GM18868 (cell line): ENCODE measurements around the gene MAP3K5.
"Not testable (repeated sequence)": the region's sequence is repeated elsewhere in the genome, so short reads cannot be mapped to it uniquely, and the experiment has no call there.

Source experiments
- ATAC-seq: cut with Tn5 transposase; IDR thresholded peaks from one replicate; pipeline ENCODE4 v1.9.1; 2021; ENCODE audit warnings: mild to moderate bottlenecking, moderate library complexity; ENCODE audit not compliant: unreplicated experiment

The MAP3K5 gene

DNA sequence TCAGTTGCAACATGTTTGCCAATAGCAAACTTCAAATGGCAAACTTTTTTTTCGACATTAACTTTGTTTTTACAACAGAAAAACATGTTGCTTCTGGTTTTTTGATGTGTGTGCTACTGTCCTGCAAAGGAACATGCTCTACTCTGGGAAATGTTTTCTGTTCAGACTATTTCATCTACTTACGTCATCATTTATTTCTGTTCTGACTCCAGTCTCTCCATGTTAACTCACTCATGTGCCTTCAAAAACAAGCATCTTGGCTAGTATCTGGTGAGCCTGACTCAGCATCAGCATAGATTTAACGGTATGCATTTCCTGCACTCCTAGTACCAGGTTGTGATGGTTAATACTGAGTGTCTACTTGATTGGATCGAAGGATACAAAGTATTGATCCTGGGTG lies 206.0 kb downstream of the MAP3K5 start:
- no peak for ATAC-seq

DNA sequence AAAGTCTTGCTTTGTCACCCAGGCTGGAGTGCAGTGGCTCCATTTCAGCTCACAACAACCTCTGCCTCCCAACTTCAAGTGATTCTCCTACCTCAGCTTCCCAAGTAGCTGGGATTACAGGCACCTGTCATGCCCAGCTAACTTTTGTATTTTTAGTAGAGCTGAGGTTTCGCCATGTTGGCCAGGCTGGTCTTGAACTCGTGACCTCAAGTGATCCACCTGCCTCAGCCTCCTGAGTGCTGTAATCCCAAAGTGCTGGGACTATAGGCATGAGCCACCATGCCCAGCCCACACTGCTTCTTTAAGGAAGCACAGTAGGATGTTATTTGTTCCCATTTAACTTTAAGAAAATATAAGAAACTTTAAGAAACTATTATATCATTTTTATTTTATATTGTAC lies 206.8 kb downstream of the MAP3K5 start:
- ATAC-seq, result not testable (repeated sequence)

DNA sequence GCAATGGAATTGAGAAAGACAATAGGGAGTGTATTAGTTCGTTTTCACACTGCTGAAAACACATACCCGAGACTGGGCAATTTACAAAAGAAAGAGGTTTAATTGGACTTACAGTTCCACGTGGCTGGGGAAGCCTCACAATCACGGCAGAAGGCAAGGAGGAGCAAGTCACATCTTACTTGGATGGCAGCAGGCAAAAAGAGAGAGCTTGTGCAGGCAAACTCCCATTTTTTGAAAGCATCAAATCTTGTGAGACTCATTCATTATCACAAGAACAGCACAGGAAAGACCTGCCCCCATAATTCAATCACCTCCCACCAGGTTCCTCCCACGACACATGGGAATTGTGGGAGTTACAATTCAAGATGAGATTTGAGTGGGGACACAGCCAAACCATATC lies 208.0 kb downstream of the MAP3K5 start:
- ATAC-seq, result not testable (repeated sequence)

DNA sequence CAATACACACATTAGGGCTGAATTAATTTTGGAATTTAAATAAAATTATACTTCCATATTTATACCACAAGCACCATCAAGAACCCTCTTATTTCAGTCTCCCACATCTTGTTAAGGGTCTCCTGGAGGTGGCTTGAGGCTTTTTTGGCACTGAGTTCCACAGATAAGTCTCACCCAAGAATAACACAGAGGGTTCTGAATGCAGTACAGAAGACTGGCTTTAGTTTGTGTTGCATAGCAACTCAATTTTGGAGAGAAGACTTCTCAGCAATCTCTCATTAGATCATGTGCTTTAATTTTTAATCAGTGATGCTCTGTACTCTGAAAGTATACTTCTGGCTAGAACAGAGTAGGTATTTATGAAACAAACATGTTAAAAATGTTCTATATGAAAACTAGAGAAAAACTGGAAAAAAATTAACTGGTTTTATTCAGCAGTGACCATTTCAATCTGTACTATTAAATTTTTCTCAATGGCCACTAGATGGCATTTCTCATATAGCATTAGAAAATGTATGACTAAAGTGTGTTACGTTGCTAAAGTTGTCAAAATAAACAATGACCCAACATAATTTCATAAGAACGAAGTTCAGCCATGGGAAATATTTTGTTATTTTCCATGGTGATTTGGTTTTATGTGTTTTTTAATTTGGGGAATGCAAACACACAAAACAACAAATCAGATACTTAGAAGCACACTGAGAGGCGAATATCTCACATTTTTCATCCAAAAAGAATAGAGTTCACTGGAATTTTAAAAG lies 209.4 kb downstream of the MAP3K5 start:
- ATAC-seq, result no peak

DNA sequence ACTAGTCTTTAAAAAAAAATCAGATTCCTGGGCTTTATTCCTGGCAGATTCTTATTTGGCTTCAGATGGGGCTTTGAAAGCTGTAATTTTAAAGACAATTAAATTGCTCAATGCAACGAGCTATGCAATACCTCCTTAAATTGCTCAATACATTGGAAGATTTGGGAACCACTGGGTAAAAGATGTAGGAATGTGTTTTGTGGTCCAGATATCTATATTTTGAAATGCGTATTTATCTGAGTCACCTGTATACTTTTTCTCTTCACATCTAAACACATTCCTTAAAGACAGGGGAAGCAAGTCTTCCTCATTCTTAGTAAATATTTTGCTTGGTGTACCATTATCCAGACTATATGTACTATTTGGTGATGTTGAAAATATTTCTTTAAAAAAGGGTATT lies 212.5 kb downstream of the MAP3K5 start:
- no peak for ATAC-seq

DNA sequence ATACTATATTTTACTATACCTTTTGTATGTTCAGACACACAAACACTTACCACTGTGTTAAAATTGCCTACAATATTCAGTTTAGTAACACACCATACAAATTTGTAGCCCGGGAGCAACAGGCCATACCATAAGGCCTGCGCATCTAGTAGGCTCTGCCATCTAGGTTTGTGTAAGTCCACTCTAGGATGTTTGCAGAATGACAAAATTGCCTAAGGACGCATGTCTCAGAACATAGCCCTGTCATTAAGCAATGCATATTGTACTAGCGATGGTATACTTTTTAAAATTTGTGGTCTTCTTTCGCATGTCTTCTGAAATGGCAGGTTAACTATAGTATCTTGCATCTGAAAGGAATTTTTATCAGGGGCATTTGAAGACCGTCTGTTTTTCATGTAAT lies 215.5 kb downstream of the MAP3K5 start:
- ATAC-seq, result no peak

DNA sequence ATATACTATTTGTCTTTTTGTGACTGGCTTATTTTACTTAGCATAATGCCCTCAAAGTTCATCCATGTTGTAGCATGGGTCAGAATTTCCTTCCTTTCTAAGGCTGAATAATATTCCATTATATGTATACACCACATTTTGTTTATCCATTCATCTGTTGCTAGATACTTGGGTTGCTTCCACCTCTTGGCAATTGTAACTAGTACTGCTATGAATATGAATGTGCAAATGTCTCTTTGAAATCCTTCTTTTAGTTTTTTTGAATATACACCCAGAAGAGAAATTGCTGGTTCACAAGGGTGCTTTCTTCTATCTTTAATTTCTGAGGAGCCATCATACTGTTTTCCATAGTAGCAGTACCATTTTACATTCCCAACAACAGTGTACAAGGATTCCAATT lies 220.8 kb downstream of the MAP3K5 start:
- ATAC-seq, result no peak

DNA sequence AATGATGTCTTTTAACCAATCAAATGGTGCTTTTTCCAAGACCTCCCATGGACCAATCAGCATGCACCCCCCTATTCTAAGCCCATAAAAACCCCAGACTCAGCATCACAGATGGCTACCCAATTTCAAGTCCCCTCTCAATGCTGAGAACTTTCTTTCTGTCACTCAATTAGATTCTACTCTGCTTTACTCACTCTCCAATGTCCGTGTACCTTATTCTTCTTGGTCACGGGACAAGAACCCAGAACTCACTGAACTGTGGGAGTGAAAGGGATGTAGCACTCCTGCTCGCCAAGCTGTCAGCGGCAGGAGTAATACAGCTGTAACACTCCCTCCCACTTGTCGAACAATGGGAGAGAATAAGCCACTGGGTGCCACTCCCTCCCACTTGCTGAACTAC lies 221.2 kb downstream of the MAP3K5 start:
- no peak for ATAC-seq

DNA sequence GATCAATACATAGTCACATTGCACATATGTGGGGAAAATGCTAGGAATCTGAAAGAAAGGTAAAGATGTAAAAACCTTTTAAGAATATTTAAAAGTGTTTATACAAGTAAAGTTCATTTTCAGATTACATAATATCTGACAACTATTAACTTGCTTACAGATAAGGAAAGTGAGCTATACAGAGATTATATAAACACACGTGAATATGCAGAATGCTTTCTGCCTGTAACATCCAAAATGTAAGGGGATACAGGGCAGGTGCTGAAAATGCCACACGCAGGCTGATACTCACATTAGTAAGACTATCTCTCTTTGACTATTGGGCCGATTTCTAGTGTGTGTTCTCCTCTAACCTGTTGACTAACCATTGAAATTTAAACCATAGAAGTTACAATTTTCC lies 224.1 kb downstream of the MAP3K5 start:
- ATAC-seq, result no peak

DNA sequence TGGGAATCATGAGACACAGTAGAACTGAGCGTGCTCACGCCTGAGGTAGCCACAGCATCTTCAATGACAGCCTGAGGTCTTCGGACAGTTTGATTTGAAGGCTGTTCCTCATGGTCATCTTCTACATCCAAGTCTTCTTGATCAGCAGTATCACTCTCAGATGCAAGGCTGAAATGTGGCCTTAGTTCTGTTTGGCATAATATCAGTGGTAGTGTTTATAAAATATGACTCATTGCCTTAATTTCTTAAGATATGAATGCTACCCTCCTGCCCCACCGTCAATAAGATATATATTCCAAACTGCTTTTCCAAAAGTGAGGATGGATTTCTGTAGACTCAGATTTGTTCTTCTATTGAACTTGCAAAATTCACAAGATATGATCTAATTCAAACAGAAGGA lies 224.6 kb downstream of the MAP3K5 start:
- no peak for ATAC-seq

DNA sequence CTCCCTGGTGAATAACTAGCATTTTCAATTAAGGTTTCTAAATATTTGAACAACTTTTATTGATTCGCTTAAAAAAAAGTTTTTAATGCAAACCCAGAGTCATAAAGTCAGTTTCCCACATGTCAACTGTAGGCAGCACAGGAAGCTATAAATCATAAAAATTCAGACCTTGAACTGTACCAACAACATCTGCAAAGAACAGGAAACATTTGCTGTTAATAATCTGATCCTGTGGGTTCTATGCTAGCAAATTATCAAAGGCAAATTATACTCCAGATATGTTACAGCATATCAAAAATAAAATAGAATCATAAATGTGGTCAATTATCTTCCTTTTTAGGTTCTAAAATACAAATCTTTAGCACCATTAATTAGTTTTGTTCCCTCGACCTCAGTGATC lies 225.4 kb downstream of the MAP3K5 start:
- no peak for ATAC-seq

DNA sequence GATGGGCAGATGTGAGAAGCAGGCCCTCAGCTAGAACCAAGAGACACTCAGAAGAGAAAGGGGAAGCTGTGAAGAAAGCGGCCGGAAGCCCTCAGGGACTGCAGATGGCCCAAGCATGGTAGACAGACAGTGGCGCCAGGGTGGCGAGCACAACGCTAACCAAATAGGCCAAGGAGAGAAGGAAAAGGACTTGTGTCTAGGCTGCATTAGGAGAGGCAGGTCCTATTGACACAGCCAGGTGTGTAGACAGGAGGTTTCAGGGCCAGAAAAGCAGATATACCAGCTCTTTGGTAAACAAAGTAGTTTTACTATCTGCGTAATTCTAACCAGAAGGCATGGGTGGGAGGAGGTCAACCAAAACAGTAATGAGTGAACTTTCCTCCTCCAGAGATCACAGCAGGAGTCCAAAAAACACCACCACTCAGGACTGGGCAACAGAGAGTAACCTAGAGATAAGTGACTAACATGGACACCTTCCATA lies 226.2 kb downstream of the MAP3K5 start:
- peak; percentile 75 for ATAC-seq

DNA sequence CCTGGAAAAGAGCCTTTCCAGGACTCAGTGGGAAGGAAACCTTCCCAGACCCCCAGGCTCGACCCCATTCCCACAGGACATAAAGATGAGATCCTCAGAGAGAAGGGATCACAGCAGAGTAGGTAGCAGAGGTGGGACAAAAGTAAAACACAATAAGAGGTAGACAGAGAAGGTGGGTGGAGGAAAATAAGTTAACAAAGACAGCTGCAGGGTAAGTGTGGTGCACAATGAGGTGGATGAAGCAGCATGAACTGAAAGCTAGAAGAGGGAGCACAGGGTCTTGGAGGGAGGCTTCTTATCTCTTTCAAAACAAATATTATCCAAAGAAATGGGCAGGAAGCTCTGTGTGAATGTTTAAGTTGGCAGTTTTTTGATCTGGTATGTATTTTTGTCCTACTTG lies 228.1 kb downstream of the MAP3K5 start:
- ATAC-seq, result no peak

DNA sequence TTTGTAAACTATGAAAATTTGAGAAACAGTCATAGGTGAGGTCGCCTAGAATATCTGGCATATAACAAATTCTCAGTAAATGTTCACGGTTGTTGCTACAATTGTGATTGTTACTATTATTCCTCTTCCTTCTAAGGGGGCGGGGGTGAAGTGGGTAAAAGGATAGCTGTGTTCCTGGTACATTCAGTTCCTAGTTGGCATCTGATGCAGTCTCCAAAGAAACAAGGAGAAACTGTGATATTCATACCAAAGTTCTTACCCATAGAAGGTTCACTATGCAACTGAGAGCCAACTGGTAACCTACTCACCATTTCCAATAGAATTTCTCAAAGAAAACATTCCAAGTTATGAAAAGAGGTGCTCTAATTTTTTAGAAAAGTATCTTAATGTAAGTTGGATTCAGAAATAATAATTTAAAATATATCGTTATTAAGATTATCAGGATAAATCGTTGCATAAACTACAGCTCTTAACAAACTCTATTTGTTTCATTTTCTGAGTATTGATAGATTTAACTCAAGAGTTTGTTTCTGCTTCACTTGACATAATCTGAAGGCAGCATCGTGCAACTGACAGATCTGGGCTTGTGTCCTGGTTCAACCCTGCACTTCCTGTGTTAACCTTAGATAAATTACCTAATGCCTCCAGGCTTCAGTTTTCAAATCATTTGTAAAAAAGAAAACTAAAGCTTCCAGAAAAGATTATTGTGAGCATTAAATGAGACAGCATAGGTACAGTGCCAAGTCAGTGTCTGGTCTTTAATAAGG lies 228.7 kb downstream of the MAP3K5 start:
- ATAC-seq, result no peak

DNA sequence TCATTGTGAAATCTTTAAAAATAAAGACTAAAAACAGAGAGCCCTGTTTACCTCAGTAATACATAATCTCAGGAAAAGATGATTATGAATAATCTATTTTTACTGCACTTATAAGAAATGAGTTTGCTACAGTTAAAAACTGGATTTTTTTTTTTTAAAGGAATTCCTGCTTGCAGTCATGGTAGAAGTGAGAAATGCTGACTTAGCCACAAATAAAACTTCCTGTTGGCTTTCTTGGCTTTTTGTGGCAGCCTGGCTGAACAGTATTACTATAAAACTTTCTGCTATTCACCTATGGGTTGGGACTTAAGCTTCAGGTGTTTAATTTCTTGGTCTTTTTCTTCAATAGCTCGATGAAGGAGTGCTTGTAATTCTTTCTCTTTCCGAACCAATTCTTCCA lies 230.1 kb downstream of the MAP3K5 start:
- ATAC-seq, result no peak

DNA sequence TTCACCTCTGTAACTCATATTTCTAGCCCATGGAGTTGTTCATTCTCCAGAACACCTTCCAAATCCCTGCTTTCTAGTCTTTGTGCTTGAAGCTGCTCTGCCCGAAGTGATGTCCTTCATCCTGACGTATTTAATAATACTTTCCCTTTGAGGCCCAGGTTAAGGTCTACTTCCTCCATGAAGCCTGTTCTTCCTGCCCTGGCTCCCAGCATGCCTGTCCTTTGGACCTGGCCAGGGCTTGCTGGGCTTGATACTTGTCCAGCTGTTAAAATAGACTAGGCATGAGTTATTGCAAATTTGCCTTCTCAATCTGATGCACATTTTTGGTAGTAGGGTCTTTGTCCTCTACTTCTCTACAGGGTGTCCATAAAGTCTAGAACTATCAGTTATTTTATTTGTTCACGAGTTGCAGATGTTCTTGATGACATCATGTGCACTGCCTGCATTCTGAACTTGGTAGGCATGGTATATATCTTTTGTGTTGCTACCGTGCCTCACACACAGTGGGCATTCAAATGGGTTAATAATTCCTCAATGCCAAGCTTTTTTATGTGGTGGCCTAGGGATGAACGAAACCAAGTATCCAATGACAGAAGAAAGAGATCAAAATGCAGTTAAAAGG lies 239.0 kb downstream of the MAP3K5 start:
- ATAC-seq, result no peak

DNA sequence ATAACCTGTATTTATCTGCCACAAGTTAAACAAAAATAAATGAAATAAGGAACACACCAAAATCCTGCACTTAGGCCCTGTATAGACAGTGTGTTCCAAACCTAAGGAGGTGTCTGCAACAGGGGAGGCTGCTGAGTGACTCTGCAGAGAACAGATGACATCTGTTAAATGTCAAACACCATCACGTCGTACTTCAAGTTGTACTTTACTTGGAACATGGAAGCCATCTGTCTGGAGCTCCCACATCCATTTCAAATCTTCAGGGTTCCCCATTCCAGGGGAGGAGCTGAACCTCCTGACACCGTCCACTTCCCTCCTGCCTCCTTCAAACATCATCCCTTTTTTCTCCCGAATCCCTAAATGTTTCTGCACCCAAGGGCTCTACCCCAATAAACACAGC lies 240.2 kb downstream of the MAP3K5 start:
- ATAC-seq, result no peak

DNA sequence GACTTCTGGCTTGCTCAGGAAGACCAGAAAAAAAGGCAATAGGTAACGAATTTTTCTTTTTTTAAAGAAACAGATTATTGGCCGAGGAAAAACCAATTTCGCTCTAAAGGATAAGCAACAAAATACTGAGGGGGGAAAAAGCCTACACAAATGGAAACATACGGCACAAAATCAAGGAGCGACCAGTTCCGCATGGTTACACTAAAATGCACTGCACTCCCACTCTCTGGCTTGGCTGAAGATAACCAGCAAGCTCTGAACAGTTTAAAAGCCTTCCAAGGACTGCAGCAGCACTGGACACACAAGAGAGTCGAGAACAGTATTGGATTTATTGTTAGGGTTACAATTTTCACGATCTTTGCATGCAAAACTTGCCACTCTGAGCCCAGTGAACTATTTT lies 241.2 kb downstream of the MAP3K5 start:
- no peak for ATAC-seq

DNA sequence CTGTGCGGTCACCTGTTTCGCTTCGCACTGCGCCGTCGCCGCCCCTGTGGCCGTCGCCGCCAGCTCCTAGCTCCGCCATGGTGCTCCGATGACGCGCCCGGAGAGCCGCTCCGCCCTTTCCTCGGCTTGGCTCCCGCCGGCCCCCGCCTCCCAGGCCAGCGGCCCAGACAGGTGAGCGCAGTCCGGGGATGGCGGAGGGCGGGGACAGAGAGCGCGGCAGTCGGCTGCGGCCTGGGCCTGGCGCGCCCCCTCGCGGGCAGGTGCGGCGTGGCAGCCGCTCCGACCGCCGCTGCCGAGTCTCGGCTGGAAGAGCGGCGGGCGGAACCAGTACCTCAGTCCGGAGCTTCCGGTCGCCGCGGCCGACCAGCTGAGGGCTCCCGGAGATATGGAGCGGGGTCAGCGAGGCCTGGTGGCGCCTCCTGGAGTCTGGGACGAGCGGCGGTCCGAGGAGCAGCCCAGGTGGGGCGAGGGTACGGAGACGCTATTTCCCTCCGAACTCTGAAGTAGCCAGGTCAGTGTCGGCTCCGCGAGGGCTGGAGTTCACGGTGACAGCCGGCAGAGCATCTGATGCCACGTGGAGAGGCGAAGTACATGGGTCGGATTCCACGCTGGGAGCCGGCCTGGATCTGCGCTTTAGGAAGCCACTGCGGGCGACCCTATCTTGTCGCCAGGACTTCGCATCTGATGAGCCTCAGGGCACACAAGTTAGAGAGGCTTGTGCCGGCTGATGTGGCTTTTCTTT lies 241.8 kb downstream of the MAP3K5 start, which contains the start of gene MAP7:
Gene MAP7 (minus strand): TSS at position 93 of the 742 bp plus-strand sequence. CDS start 14 bp downstream, at position 79.
- ATAC-seq, result peak; percentile 67

DNA sequence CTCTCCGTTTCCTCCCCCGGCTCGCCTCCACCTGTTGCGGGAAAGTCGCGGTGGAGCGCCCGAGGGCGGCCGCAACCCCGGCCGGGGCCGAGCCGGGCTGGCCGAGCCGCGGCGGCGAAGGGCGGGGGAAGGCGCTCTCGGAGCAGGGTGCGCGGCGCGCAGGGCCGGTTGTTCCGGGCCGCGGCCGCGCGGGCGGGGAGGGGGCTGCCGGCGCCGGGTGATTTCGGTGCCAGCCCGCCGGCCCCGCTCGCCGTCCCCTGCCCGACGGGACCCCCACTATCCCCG lies 242.3 kb downstream of the MAP3K5 start:
- ATAC-seq, result peak; percentile 46

DNA sequence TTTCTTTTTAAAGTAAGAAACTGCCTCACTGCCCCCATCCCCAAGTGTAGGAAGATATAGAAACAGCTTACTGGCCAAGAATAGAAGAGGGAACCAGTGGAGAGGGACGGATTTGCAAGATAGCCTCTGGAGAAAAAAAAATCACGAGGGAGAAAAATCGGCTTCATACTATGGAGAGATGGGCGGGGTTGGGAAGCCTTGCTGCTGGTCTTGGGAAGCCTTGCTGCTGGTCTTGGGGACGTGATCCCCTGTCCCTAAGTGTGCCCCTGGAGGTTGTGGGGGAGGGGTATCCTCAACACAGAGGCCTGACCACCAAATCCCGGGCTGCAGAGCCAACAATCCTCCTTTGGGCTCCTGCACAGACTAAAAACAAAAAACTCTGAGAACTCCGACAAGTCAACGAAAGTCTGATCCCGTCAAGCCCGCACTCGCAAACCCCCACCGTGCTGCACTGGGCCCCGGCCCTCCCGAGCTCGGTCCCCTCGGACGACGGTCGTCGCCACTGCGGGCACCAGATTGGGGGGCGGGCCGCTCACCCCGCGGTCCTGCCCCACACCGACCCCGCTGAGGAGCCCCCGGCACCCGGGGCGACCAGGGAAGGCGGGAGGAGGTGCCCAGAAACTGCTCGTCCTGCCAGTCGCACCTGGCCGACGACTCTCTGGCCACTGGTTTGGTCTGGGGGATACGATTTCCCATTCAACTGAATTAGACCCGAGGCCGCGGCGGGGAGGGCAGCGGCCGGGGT lies 242.8 kb downstream of the MAP3K5 start:
- ATAC-seq, result peak; percentile 4
